Activated CD8-positive, alpha-beta memory T cell treated with anti-CD3 and anti-CD28 coated beads, Interleukin-2, amount 50 U/mL, for 4 hours (primary cell): ENCODE data around the gene SRA1.

Experiments
- DNase-seq: peaks from one replicate; pipeline ENCODE4 v3.0.0-alpha.2; 2020

The SRA1 gene

GRCh38 chr5:140549237-140550144 is 7.8 kb downstream of the SRA1 start:
- DNase-seq, result no peak

DNA sequence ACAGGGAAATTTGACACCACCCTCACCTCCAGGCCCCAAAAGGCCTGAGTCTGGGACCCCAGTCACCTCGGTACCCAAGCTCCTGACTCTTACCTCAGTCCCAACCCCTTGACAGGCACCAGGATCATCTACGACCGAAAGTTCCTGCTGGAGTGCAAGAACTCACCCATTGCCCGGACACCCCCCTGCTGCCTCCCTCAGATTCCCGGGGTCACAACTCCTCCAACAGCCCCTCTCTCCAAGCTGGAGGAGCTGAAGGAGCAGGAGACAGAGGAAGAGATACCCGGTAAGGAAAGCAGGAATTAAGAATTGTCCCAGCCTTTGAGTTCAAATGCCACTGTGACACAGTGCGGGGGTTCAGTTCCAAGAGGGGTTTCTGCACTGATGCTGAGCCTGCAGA is 8.5 kb downstream of the SRA1 start:
- DNase-seq, result no peak

DNA sequence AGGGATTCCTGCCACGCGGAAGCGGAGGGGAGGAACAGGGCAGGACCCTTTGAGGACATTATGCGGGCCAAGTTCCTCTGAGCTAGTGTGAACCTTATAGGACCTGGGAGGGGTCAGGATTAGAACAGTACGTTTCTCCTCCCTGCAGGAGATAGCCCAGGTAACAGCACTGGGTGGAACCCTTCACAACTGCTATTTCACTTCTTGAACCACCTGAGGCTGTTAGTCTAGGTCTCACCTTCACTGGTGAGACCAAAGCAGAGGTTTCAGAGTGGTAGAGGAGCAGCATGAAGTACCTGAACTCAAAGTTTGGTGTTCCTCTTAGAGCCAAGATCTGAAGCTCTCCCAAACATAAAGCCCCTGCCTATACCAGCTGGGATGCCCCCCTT is 9.0 kb downstream of the SRA1 start:
- DNase-seq, result no peak

GRCh38 chr5:140547508-140548299 is 9.6 kb downstream of the SRA1 start, which contains the start of gene EIF4EBP3:
Gene EIF4EBP3, plus strand, starts transcription at chr5:140547662. Its CDS starts 76 bp downstream, at chr5:140547738.
- DNase-seq, result peak; percentile 87

GRCh38 chr5:140546851-140547507 is 10.3 kb downstream of the SRA1 start:
- no peak for DNase-seq

DNA sequence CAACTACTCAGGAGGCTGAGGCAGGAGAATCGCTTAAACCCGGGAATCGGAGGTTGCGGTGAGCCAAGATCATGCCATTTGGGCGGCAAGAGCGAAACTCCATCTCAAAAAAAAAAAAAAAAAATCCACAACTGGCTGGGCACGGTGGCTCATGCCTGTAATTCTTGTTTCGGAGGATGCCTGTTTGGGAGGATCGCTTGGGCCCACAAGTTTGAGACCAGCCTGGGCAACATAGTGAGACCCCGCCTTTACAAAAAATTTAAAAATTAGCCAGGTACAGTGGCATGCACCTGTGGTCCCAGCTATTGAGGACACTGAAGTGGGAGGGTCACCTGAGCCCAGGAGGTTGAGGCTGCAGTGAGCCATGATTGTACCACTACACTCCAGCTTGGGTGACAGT is 11.7 kb downstream of the SRA1 start:
- DNase-seq, result no peak

- no peak for DNase-seq
Measured at GRCh38 chr5:140544986-140545385, 12.3 kb downstream of the SRA1 start.

DNA sequence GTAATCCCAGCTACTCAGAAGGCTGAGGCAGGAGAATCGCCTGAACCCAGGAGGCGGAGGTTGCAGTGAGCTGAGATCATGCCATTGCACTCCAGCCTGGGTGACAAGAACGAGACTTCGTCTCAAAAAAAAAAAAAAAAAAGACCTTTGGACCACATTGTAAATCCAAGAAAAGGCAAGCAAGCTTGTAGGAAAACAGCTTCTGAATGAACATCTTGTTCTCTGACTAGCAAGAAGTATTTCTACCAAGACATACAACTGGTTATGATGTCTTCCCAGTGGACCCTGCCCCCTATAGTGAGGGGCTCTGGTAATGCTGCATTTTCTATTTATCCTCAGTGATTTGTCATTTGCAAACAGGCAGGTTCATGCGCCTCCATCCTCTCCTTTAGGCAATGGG is 14.3 kb downstream of the SRA1 start:
- no peak for DNase-seq

DNA sequence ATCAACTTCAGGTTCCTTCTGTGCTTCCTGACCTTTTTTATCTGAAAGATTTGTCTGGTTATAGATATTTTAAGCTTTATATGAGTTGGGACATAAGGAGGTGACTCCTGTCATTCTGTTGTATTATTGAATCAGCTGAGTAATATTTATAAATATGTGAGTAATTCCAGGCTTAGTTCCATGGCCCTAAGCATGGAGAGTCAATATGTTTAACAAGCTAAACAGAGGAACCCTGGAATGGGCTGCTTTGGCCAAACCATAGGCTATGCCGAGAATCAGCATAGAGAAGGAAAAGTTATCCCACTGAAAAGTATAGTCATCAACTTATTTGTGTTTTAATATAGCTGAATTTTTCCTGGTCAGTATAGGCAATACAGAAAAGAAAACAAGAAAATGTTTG is 17.0 kb downstream of the SRA1 start:
- no peak for DNase-seq

DNA sequence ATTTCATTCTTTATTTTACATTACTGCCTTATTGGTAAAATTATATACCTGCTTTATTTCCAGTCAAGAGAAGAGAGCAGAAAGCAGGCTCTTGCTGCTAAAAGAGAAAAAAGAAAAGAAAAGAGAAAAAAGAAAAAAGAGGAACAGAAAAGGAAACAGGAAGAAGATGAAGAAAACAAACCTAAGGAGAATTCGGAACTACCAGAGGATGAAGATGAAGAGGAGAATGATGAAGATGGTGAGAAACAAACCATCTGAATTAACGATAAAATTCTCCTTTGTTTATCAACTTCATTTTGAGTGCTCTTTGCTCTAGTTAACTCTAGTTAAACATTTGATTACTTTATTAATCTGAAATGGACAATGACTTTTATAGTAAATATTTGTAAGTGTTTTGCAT is 33.3 kb downstream of the SRA1 start:
- no peak for DNase-seq

DNA sequence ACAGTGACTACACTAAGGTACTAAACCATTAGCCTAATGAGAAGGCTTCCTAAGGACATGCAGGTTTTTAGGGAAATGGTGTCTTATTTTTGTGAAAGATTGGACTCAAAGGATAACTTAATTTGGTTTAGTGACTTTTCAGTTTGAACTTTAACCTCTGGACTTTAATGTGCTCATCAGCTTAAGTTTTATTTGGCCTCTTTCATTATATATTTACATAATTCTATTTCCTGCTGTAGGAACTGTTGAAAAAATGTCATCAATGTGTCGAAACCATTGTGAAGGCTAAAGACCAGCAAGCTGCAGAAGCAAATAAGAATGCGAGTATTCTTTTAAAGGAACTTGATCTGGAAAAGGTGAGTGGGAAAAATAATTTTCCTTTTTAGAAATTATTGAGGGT is 44.1 kb downstream of the SRA1 start:
- DNase-seq, result no peak

DNA sequence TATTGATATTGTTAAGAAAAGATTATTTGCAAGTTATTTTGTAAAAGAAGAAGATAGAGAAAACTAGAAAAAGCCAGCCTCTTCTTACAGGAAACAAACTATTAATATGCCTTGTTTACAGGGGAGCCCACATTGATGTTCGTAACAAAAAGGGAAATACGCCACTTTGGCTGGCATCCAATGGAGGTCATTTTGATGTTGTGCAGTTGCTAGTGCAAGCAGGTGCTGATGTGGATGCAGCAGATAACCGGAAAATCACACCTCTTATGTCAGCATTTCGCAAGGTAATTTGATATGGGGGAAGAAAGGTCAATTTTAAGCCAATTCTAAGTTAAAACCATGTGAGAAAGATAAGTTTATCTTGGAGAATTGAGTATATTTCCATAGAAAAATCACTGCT is 47.4 kb downstream of the SRA1 start:
- DNase-seq, result no peak

GRCh38 chr5:140502834-140503233 is 54.4 kb downstream of the SRA1 start:
- no peak for DNase-seq
